ENCODE measurements around the gene CD48.

- TF ChIP-seq EZH2 (IDR thresholded peaks at IDR 0.05; ENCODE audit: insufficient read depth, poor library complexity, severe bottlenecking) = no peak
- no peak for TF ChIP-seq EZH2phosphoT487 (IDR thresholded peaks at IDR 0.05; ENCODE audit: insufficient read depth, low read depth)
These were observed 52.8 kb downstream of the CD48 start for GRCh38 chr1:160658814-160659193.
